ENCODE data around the gene ZNF618. TPM values are rescaled to one million over a fixed set of nuclear protein-coding genes. Genes with fewer than 3 reads are reported as not detected.

Gene ZNF618
- total RNA-seq, 1 experiment from 2014 or later, result 29.4 TPM

GRCh38 chr9:113993838-113994540 lies 117.9 kb downstream of the ZNF618 start:
- Histone ChIP-seq H3K4me1 (ENCODE audit: insufficient read depth, low read length, poor library complexity, severe bottlenecking) (peaks cover 29% of the 10 kb centered on the region), H3K27ac (ENCODE audit: low read depth, low read length, poor library complexity, severe bottlenecking) (no peak overlapping the region), H3K27me3 (replicated peaks; ENCODE audit: insufficient read depth, low read depth, low read length, poor library complexity) (no peaks in the 10 kb centered on the region), H3K36me3 (ENCODE audit: insufficient read depth, low read length, poor library complexity, severe bottlenecking) (no peaks in the 10 kb centered on the region), H3K9me3 (ENCODE audit: low read depth, low read length, poor library complexity, severe bottlenecking) (no peaks in the 10 kb centered on the region), H3K4me3 (ENCODE audit: low read depth, low read length, poor library complexity, severe bottlenecking) (no peak overlapping the region)
- ChIA-PET CTCF (no interaction called here), POLR2A (ENCODE audit: low non-redundant PET) (no interaction called here)
- intact Hi-C loops (cut with micrococcal nuclease; ENCODE audit: unreplicated experiment), result no loop called here
- no TSS peak for BruUV-seq (replicated peaks)
- TF ChIP-seq CTCF (conservative IDR thresholded peaks at IDR 0.05; ENCODE audit: low read depth, low read length) (0 out of 2 replicates have a peak, but pooled peaks have one; percentile 32), EZH2 (IDR thresholded peaks at IDR 0.05; ENCODE audit: borderline replicate concordance, low read depth, low read length, poor library complexity, severe bottlenecking) (no peak)
- peak; percentile 74 for DNase-seq (ENCODE audit: low spot score)

GRCh38 chr9:113995401-113995800 lies 119.3 kb downstream of the ZNF618 start:
- peaks cover 42% of the 10 kb centered on the region for H3K4me1 ChIP-seq (ENCODE audit: insufficient read depth, low read length, poor library complexity, severe bottlenecking)
- no peaks in the 10 kb centered on the region for H3K27me3 ChIP-seq (replicated peaks; ENCODE audit: insufficient read depth, low read depth, low read length, poor library complexity)
- H3K4me3 ChIP-seq (ENCODE audit: low read depth, low read length, poor library complexity, severe bottlenecking), result no peak overlapping the region
- intact Hi-C loops (cut with micrococcal nuclease; ENCODE audit: unreplicated experiment), result no loop called here
- CTCF ChIA-PET, result no interaction called here
- no TSS peak for BruUV-seq (replicated peaks)
- H3K9me3 ChIP-seq (ENCODE audit: low read depth, low read length, poor library complexity, severe bottlenecking), result no peaks in the 10 kb centered on the region
- H3K27ac ChIP-seq (ENCODE audit: low read depth, low read length, poor library complexity, severe bottlenecking), result no peak overlapping the region
- POLR2A ChIA-PET (ENCODE audit: low non-redundant PET), result interaction anchor here (0.6 kb wide), 1 partner anchor 189 kb away, joined by 5 read pairs; no protein-coding TSS in a partner anchor
- no peaks in the 10 kb centered on the region for H3K36me3 ChIP-seq (ENCODE audit: insufficient read depth, low read length, poor library complexity, severe bottlenecking)
- TF ChIP-seq CTCF (conservative IDR thresholded peaks at IDR 0.05; ENCODE audit: low read depth, low read length), result no peak
- no peak for TF ChIP-seq EZH2 (IDR thresholded peaks at IDR 0.05; ENCODE audit: borderline replicate concordance, low read depth, low read length, poor library complexity, severe bottlenecking)
- no peak for DNase-seq (ENCODE audit: low spot score)

- no peak for DNase-seq (ENCODE audit: low spot score)
- TF ChIP-seq CTCF (conservative IDR thresholded peaks at IDR 0.05; ENCODE audit: low read depth, low read length), result no peak
- no peak for TF ChIP-seq EZH2 (IDR thresholded peaks at IDR 0.05; ENCODE audit: borderline replicate concordance, low read depth, low read length, poor library complexity, severe bottlenecking)
- Histone ChIP-seq H3K4me3 (ENCODE audit: low read depth, low read length, poor library complexity, severe bottlenecking) (no peak overlapping the region), H3K27ac (ENCODE audit: low read depth, low read length, poor library complexity, severe bottlenecking) (no peak overlapping the region), H3K36me3 (ENCODE audit: insufficient read depth, low read length, poor library complexity, severe bottlenecking) (no peaks in the 10 kb centered on the region), H3K4me1 (ENCODE audit: insufficient read depth, low read length, poor library complexity, severe bottlenecking) (peaks cover 46% of the 10 kb centered on the region), H3K27me3 (replicated peaks; ENCODE audit: insufficient read depth, low read depth, low read length, poor library complexity) (no peaks in the 10 kb centered on the region), H3K9me3 (ENCODE audit: low read depth, low read length, poor library complexity, severe bottlenecking) (no peaks in the 10 kb centered on the region)
- CTCF ChIA-PET, result no interaction called here
- intact Hi-C loops (cut with micrococcal nuclease; ENCODE audit: unreplicated experiment), result no loop called here
- no TSS peak for BruUV-seq (replicated peaks)
- POLR2A ChIA-PET (ENCODE audit: low non-redundant PET), result no interaction called here
Observed at GRCh38 chr9:113995963-113996362, 119.9 kb downstream of the ZNF618 start.

Measured in A673 (cell line).